HG03558 (cell line): ENCODE data around the gene HOXC10.

ENCODE experiments used
- ATAC-seq: cut with Tn5 transposase; IDR thresholded peaks from one replicate; pipeline ENCODE4 v1.9.1; 2021; ENCODE audit warnings: moderate number of reproducible peaks; ENCODE audit not compliant: unreplicated experiment; ENCODE audit errors: extremely low read depth

Gene HOXC10

GRCh38 chr12:54036620-54037359, 51.8 kb downstream of the HOXC10 start:
- ATAC-seq, result no peak

DNA sequence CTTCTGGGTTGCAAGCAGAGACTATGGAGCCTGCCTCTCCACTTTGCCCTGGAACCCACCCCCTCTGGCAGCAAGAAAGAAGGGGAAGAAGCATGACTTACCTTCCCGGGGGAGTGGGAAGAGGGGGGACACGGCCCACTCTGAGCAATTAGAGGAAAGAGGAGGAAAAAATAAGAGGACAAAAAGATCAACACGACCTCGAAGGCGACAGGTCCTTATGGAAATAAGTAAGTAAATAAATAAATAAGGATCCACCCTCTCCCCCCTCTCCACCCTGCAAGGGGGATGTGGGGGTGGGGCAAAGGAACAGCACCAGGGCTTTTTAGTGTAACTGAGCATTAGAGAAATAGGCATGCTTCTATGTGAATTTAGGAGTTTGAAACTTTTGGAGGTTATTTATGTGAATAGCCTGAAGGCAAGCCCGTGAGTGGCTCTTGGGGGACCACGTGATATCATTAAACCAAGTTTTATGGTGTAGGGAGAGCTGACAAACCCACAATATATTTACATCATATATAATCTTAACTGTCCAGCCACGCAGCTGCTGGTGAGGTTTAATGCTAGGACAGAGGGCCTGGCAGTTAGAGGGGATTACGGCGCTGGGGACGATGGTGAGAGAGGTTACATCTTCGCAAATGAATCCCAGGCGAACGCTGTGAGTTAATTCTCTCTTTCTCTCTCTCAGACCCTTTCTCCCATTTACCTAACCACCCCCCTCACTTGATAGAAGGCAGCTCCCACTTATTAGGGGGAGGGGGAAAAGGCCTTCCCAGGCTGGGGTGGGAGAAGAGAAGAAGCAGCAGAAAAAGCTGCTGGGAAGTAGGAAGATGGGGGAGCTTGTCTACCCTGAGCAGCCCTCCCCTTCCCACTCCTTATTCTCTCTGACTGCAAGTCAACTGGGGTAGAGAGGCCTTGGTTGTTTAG, 52.7 kb downstream of the HOXC10 start:
- no peak for ATAC-seq

- ATAC-seq, result no peak
Observed at GRCh38 chr12:54038284-54038870, 53.4 kb downstream of the HOXC10 start.

DNA sequence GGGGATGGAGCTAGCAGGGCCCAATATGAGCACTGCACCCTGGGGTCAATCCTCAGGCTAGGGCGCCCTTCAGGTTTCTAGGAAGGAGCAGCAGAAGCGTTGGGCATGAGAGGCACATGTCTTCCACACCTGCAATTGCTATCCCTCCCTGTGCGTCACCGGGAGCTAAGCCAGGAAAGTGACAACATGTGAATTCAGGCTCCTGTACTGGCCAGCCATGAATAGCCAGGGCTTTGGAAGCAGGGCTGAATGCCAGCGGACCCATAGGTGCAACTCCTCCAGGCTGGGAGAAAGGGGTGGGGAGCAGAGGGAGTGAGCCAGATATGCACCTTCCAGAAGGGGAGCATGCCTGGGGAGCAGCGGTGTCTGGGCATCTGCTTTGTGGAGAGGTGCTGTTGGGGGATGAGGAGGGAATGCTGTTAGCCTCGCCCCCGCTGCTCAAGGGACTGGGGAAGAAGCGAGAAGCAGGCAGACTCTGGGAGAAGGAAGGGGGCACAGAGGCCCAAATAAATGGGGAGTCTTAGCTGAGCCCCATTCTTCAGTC, 54.0 kb downstream of the HOXC10 start:
- no peak for ATAC-seq

GRCh38 chr12:54039417-54040147, 54.6 kb downstream of the HOXC10 start:
- ATAC-seq, result no peak
